IMR-90 (cell line): ENCODE data around the gene RTN1.

Experiments used
- BHLHE40 ChIP-seq: fragments of 150-350 bp; IDR thresholded peaks from 2 replicates; pipeline ENCODE4 v1.6.1; 2016; ENCODE audit warnings: mild to moderate bottlenecking, low read depth, low read length
- CEBPB ChIP-seq: IDR thresholded peaks from 2 replicates; pipeline ENCODE4 v1.6.1; 2012; ENCODE audit warnings: low read depth, low read length, improper control_type of control experiment
- CTCF ChIP-seq: conservative IDR thresholded peaks from 2 replicates; pipeline ENCODE4 v1.5.1; 2012; ENCODE audit warnings: mild to moderate bottlenecking, low read depth, low read length, improper control_type of control experiment
- ELK1 ChIP-seq: fragments of 150-350 bp; IDR thresholded peaks from 2 replicates; pipeline ENCODE4 v1.6.1; 2016; ENCODE audit warnings: low read depth, mild to moderate bottlenecking, low read length, moderate library complexity, borderline replicate concordance
- FOS ChIP-seq: fragments of 150-350 bp; IDR thresholded peaks from 2 replicates; pipeline ENCODE4 v1.6.1; 2016; ENCODE audit warnings: low read depth, low read length
- MAFK ChIP-seq: IDR thresholded peaks from 2 replicates; pipeline ENCODE4 v1.6.1; 2012; ENCODE audit warnings: low read depth, low read length, improper control_type of control experiment
- MAZ ChIP-seq: IDR thresholded peaks from 2 replicates; pipeline ENCODE4 v1.6.1; 2012; ENCODE audit warnings: low read depth, mild to moderate bottlenecking, low read length, improper control_type of control experiment, moderate library complexity, borderline replicate concordance
- MXI1 ChIP-seq: IDR thresholded peaks from 2 replicates; pipeline ENCODE4 v1.6.1; 2012; ENCODE audit warnings: low read depth, mild to moderate bottlenecking, low read length, moderate library complexity, borderline replicate concordance
- POLR2A ChIP-seq: IDR thresholded peaks from 2 replicates; pipeline ENCODE4 v1.6.1; 2012; ENCODE audit warnings: mild to moderate bottlenecking, low read depth, low read length
- RAD21 ChIP-seq: IDR thresholded peaks from 2 replicates; pipeline ENCODE4 v1.6.1; 2012; ENCODE audit warnings: low read length, improper control_type of control experiment
- RCOR1 ChIP-seq: IDR thresholded peaks from 2 replicates; pipeline ENCODE4 v1.6.1; 2012; ENCODE audit warnings: mild to moderate bottlenecking, low read length, improper control_type of control experiment; ENCODE audit not compliant: insufficient replicate concordance
- RFX5 ChIP-seq: IDR thresholded peaks from 2 replicates; pipeline ENCODE4 v1.8.0; 2012; ENCODE audit warnings: low read depth, mild to moderate bottlenecking, low read length, moderate library complexity
- SMC3 ChIP-seq: fragments of 150-350 bp; IDR thresholded peaks from 2 replicates; pipeline ENCODE4 v1.6.1; 2016; ENCODE audit warnings: low read depth, mild to moderate bottlenecking, antibody characterized with exemption, low read length, moderate library complexity
- USF2 ChIP-seq: fragments of 150-350 bp; IDR thresholded peaks from 2 replicates; pipeline ENCODE4 v1.6.1; 2017; ENCODE audit warnings: mild to moderate bottlenecking, antibody characterized with exemption, low read length, low read depth

- TF ChIP-seq CTCF (no peak), MAZ (no peak), POLR2A (no peak), RAD21 (no peak), BHLHE40 (no peak), ELK1 (no peak), RCOR1 (no peak), SMC3 (no peak), RFX5 (no peak), USF2 (no peak), MAFK (no peak), FOS (no peak), CEBPB (no peak), MXI1 (no peak)
Measured at GRCh38 chr14:59633486-59633885, 237.1 kb downstream of the RTN1 start.
